Endothelial cell of umbilical vein (primary cell): ENCODE measurements around the gene VPS11. TPM values are rescaled to one million over a fixed set of nuclear protein-coding genes. Genes with fewer than 3 reads are reported as not detected.

Source experiments
- BruUV-seq: library from RNA; stranded (reverse); fragments of 400-500 nt; replicated peaks from 2 replicates; lab custom pipeline; 2021; lab: Mats Ljungman, UMichigan
- CTCF ChIA-PET: fragments of 300-600, 350-600 bp; sonication (Branson Sonifier 250); formaldehyde crosslinking; loops from one replicate; lab custom pipeline; 2021; ENCODE audit warnings: antibody characterized with exemption, inconsistent platforms; lab: Charles Lee
- POLR2A ChIA-PET: fragments of 300-600, 350-600 bp; sonication (Branson Sonifier 250); formaldehyde crosslinking; loops from one replicate; lab custom pipeline; 2021; ENCODE audit warnings: antibody characterized with exemption, inconsistent platforms; lab: Charles Lee
- DNase-seq: peaks from one replicate; pipeline ENCODE4 v3.0.0-alpha.2; 2011; ENCODE audit warnings: low read depth, low spot score
- FAIRE-seq: peaks from 2 replicates; lab custom pipeline; 2011; peaks lifted over from hg19 to GRCh38; lab: Jason Lieb, UNC
- H2AFZ ChIP-seq: 2 replicates; pipeline ENCODE4 v1.6.0; 2012; ENCODE audit warnings: low read depth, low read length, control low read depth, inconsistent platforms
- H3K27ac ChIP-seq: 2 replicates; pipeline ENCODE4 v1.5.1; 2011; ENCODE audit warnings: low read depth, mild to moderate bottlenecking, control low read depth, low read length, moderate library complexity; ENCODE audit not compliant: insufficient read depth
- H3K27me3 ChIP-seq, 2 experiments: 2 replicates each; pipeline versions ENCODE4 v1.6.0 to v1.6.1; 2011; ENCODE audit warnings: low read length in 2 of 2, mixed read lengths in 1 of 2; ENCODE audit not compliant: control insufficient read depth in 2 of 2, insufficient read depth in 2 of 2
- H3K36me3 ChIP-seq, 2 experiments: 2 replicates in 1 of 2; 3 replicates in 1 of 2; pipeline ENCODE4 v1.5.1; 2011; ENCODE audit warnings: low read length in 2 of 2, mild to moderate bottlenecking in 1 of 2, moderate library complexity in 1 of 2; ENCODE audit not compliant: control insufficient read depth in 2 of 2, insufficient read depth in 2 of 2; ENCODE audit errors: extremely low read depth in 1 of 2
- H3K4me1 ChIP-seq: 3 replicates; pipeline ENCODE4 v1.5.1; 2011; ENCODE audit warnings: mild to moderate bottlenecking, low read length; ENCODE audit not compliant: control insufficient read depth, insufficient read depth; ENCODE audit errors: extremely low read depth
- H3K4me2 ChIP-seq: 2 replicates; pipeline ENCODE4 v1.6.1; 2011; ENCODE audit warnings: low read length, control low read depth, mixed read lengths; ENCODE audit not compliant: insufficient read depth
- H3K4me3 ChIP-seq, 3 experiments: fragments of 200-600 bp in 1 of 3; sonication (generic), shearing (Covaris generic) in 1 of 3; replicated peaks in 1 of 3; 2 replicates each; pipeline ENCODE4 v1.5.1; 2011 to 2016; ENCODE audit warnings: control low read depth in 3 of 3, low read length in 3 of 3, mild to moderate bottlenecking in 2 of 3, inconsistent platforms in 1 of 3, low read depth in 1 of 3, moderate library complexity in 1 of 3; ENCODE audit not compliant: insufficient read depth in 1 of 3
- H3K79me2 ChIP-seq: 2 replicates; pipeline ENCODE4 v1.6.0; 2012; ENCODE audit warnings: low read length, inconsistent platforms; ENCODE audit not compliant: control insufficient read depth, insufficient read depth
- H3K9ac ChIP-seq: replicated peaks from 2 replicates; pipeline ENCODE3; 2011; ENCODE audit warnings: low read length, control low read depth; ENCODE audit not compliant: insufficient read depth; ENCODE audit errors: extremely low read depth
- H3K9me1 ChIP-seq: replicated peaks from 3 replicates; pipeline ENCODE4 v1.6.0; 2011; ENCODE audit warnings: mild to moderate bottlenecking, low read length; ENCODE audit not compliant: control insufficient read depth, insufficient read depth; ENCODE audit errors: extremely low read depth
- H3K9me3 ChIP-seq: replicated peaks from 2 replicates; pipeline ENCODE4 v1.5.1; 2012; ENCODE audit warnings: low read length, inconsistent platforms; ENCODE audit not compliant: control insufficient read depth, insufficient read depth
- H4K20me1 ChIP-seq: replicated peaks from 2 replicates; pipeline ENCODE3; 2011; ENCODE audit warnings: mild to moderate bottlenecking, low read length; ENCODE audit not compliant: control insufficient read depth, insufficient read depth; ENCODE audit errors: extremely low read depth
- MYC ChIP-seq: IDR thresholded peaks from one replicate; pipeline ENCODE4 v1.6.1; 2011; ENCODE audit warnings: mild to moderate bottlenecking, low read depth, low read length
- dilution Hi-C: fragments of 300-500 bp; cut with MboI; formaldehyde crosslinking; loops from one replicate; pipeline ENCODE4 v1.15.0; 2019; ENCODE audit warnings: low sequenced_read_pairs; ENCODE audit not compliant: extremely low pct_ligation_motif_present
- intact Hi-C: fragments of 100-400 bp; cut with micrococcal nuclease; formaldehyde crosslinking; loops from one replicate; pipeline ENCODE4 v1.10.0; 2022
- polyA plus RNA-seq, 4 experiments: library from polyadenylated mRNA; depleted of rRNA in 3 of 4; stranded (reverse) in 3 of 4; unstranded in 1 of 4; fragments of >200 nt; gene quantifications; 2 replicates each; pipeline versions ENCODE4 v1.2.1 to v1.2.3, GENCODE V29; 2011 to 2012; ENCODE audit warnings: missing spikeins in 1 of 4
- total RNA-seq: library from RNA; stranded (reverse); gene quantifications from 2 replicates; pipeline ENCODE4 v1.2.3, GENCODE V29; 2021
- TF ChIP-seq, protein P1 (sequence below), 2 donors: IDR thresholded peaks; 1 replicate in 1 of 2; 2 replicates in 1 of 2; pipeline ENCODE4 v1.5.1; 2011; ENCODE audit warnings: low read length in 2 of 2, mild to moderate bottlenecking in 2 of 2, moderate library complexity in 2 of 2, control low read depth in 1 of 2, inconsistent platforms in 1 of 2, low read depth in 1 of 2; ENCODE audit not compliant: insufficient read depth in 1 of 2; ENCODE audit errors: extremely low read depth in 1 of 2

VPS11 gene
- total and polyA plus RNA-seq, 2 donors (not counting 3 experiments of a cell fraction or from before 2014, with no cell fraction given): 26.4 to 31.0 TPM

DNA sequence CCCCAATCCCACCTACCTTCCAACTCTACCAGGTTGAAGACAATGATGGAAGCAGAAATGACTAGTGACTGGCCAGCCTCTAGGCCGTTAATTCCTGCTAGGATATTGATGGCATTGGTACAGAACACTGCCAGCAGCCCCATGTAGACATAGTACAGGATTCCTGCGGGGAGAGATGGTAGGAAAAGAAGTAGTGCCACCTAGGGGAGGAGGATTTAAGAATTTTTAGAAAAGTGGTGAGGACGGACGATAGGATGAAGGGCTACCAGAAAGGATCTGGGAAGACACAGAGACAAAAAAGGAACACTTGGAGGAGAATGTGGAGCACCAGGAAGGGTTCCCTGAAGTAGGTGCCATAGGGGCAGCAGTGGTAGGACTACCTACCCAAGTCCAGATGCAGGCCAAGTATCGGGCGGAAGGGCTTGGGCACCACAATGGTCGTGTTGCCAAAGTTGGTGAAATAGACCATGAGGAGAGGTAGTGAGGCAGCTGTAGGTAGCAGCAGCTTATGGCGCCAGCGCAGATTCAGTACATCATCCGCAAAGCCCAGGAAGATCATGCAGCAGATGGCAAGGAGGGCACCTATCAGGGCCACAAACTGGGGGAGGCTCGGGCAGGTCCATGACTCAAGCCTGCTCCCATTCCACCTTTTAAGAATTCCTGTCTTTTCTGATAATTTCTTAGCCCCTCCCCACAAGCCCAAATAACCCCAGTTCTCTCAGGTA is 32.8 kb downstream of the VPS11 start:
- Histone ChIP-seq H3K27me3 (no peaks in the 10 kb centered on the region), H3K4me2 (peak overlapping the region; percentile 91), H3K9ac (peak overlapping the region; percentile 89), H3K4me1 (peaks cover 23% of the 10 kb centered on the region), H3K4me3 (peak overlapping the region; percentile 81 to 97 (median 86)), H2AFZ (no peak overlapping the region), H3K36me3 (peaks cover 7 to 19% of the 10 kb centered on the region in 2 experiments), H3K9me1 (no peaks in the 10 kb centered on the region), H3K79me2 (peaks cover 15% of the 10 kb centered on the region), H3K9me3 (no peaks in the 10 kb centered on the region), H3K27ac (no peak overlapping the region), H4K20me1 (no peaks in the 10 kb centered on the region)
- ChIA-PET CTCF (no interaction called here), POLR2A (no interaction called here)
- no TSS peak for BruUV-seq
- dilution Hi-C loops (no loop called here), intact Hi-C loops (loop anchor here (2.0 kb wide), 1 partner anchor 44 kb away; no protein-coding TSS in a partner anchor)
- no peak for TF ChIP-seq MYC
- TF ChIP-seq, protein P1, sequence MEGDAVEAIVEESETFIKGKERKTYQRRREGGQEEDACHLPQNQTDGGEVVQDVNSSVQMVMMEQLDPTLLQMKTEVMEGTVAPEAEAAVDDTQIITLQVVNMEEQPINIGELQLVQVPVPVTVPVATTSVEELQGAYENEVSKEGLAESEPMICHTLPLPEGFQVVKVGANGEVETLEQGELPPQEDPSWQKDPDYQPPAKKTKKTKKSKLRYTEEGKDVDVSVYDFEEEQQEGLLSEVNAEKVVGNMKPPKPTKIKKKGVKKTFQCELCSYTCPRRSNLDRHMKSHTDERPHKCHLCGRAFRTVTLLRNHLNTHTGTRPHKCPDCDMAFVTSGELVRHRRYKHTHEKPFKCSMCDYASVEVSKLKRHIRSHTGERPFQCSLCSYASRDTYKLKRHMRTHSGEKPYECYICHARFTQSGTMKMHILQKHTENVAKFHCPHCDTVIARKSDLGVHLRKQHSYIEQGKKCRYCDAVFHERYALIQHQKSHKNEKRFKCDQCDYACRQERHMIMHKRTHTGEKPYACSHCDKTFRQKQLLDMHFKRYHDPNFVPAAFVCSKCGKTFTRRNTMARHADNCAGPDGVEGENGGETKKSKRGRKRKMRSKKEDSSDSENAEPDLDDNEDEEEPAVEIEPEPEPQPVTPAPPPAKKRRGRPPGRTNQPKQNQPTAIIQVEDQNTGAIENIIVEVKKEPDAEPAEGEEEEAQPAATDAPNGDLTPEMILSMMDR (IDR thresholded peaks at IDR 0.05; ENCODE audit: extremely low read depth in 1 of 2, insufficient read depth in 1 of 2, low read depth in 1 of 2, low read length in 2 of 2): peak in 1 of 2 donors; percentile 48
- peak; percentile 50 for DNase-seq
- peak; percentile 64 for FAIRE-seq
